LoVo (cell line): ENCODE measurements around the gene DNAJC5.
A peak's percentile ranks its signal among the peaks of the same experiment; 100 is the strongest.

Experiments used
- DNase-seq: peaks from one replicate; pipeline ENCODE4 v3.0.0-alpha.2; 2016; ENCODE audit warnings: low spot score

The DNAJC5 gene

DNA sequence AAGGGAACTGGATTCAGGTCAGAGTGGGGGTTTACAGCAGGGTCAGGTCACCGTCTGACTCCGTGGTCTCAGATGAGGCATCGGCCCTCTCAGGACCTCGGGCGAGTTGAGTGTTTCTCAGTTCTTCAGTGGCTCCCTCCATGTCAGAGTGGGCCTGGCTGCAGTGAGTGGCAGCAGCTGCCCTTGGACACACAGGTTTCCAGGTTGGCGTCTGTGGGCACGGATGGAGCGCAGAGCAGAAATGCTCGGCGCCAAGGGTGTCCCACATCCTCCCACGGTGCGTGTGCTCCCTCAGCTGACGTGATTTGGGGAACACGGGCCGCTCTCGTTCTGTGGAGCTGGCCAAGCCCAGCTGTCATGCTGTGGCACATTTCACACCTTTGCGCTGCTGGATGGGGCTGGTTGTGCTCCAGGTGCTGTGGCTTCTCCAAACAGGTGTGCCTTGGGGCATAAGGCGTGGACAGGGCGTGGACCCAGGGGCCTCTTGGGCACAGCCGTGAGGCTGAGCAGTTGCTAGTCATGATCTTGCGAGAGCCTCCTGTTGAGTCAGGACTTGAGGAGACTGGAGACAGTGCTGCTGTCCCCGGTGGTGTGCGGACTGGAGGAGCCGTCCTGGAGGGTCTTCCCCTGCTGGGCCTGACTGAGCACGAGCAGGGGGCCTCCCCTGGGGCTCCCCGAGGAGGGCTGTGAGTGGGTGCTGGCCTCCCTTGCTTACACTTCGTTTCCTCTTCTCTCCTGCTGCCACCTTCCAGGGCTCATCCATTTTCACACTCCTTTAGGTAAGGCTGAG lies 9.5 kb upstream of the DNAJC5 start:
- DNase-seq = no peak

DNA sequence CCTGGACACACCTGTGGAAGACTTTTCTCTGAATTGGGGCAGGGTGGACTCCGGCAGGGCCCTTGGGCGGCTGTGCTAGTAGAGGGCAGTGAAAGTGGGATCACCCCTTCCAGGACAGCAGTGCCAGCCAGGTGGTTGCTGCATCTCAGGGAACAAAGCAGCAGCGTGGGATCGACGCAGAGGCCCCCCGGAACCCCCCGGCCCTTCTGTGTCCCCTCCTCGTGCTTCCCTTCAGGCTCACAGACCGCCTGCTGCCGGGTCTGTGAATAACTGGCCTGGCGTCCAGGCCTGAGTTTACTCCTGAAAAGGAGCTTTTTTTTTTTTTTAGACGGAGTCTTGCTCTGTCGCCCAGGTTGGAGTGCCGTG lies 8.9 kb upstream of the DNAJC5 start:
- DNase-seq = no peak

DNA sequence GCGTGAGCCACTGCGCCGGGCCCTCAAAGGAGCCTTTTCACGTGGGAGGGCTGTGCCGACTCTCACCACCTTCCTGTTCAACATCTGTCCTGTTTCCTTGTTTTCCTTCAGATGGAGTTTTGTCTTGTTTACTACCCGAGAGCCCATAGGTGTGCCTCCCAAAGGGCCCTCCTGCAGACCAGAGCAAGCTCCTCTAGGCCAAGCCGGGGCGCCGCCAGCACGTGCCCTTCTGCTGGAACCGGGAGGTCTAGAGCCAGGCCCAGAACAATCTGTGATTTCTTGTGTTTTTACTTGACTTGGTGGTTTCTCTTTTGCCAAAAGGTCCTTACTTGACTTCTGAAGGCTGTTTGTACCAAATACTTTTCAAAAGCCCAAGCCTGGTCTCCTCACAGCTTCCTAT lies 8.0 kb upstream of the DNAJC5 start:
- no peak for DNase-seq

DNA sequence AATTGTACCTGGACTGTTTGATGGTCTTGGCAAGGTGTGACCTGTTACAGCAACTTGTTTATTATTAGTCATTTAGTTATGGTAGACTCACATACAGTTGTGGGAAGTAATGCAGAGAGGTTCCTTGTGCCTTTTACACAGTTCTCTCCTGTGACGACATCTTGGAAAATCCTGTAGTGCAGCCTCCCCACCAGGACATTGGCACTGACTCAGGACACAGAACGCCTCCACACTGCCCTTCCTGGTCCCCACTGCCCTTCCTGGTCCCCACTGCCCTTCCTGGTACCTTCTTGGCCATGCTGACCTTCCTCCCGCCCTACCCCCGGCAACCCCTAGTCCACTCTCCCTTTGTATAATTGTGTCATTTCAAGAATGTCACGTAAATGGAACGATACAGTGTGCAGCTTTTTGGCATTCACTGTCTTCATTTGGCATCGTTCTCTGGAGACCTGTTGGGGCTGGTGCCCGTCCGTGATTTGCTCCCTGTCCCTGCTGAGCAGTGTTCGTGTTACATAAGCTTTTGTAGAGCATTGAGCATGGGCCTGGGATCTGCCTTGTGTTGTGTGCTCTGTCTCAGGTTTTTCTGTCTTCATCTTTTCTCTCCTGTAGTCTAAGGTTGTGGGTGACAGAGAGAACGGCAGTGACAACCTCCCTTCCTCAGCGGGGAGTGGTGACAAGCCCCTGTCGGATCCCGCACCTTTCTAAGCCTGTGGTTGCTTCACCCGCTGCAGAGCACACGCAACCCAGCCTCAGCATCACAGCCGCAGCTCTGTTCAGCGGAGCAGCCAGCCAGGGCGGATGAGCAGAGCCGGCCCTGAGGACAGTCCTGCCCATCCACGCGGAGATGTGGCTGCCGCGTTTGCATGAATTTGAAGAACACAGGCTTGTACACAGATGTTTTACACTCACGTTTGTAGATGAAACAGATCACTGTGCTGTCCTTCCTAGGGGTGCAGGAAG lies 5.4 kb upstream of the DNAJC5 start:
- no peak for DNase-seq

DNA sequence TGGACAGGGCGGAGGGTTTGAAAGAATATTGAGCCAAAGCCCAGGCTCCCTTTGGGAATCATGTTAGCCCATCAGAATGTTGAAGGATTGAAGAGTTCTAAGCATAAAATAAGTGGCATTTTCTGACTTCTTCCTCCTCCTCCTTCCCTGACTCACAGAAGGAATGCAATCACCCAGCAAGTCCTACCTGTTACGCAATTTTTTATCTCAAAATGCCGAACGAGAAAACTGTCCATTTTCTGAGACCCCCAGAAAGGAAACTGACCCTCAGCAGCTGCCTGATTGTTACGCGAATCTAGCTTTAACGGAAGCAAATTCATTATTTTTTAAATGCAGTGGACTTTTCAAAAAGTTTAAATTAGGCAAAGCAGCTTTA lies 4.7 kb upstream of the DNAJC5 start:
- DNase-seq = no peak

DNA sequence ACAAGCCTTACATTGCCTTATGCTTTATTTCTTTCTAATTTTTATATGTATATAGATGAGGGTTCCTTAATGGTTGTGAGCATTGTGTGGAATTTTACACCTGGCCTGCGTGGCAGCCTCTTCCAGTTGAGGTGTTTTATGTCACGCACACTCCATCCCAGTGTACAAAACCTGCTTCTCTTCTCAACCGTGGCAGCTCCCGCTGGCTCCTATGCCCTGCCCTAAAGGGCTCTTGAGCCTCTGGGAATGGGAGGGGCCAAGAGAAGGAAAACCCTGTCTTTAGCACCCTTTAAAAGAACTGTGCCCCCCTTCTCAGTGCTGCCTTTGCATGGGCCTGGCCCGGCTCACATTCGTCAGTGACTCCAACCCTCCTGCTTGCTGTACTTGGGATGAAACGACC lies 4.3 kb upstream of the DNAJC5 start:
- DNase-seq = no peak

DNA sequence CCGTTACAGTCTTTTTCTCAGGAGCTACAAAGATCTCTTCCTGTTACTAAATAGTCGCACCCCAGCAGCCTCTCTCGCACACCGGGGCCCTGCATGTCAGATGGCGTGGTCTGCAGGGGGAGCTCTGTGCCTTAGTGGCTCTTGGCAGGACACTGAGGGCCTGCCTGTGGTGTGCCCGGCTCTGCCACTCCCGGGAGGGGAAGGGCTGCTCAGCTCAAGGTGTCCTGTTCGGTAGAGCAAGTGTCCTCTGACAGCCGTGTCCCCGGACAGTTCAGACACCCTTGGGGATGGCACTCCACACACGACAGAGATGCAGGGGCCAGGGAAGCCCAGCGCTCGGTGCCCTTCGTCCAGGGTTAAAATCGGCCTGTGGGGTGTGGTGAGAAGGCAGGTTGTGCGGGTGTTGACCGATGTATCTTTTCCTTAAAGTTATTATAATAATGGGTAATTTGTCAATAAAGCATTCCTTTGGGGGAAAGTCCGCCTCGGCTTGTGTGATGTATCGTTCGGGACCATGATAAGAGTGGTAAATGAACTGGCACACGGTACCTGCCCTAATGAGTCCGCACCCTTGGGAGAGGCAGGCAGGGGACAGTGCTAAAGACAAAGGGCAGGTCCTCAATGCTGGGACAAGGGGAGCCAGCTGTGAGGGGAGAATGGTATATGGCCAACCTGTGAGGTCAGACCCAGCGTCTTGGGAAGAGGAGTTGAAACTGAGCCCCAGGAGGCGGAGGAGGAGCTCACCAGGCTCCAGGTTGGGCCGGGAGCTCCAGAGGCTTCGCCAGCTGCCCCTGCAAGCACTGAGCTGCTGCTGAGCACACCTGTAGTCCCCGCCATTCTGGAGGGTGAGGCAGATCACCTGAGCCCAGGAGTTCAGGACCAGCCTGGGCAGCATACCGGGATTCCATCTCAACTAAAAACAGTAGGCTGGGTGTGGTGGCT lies 3.6 kb upstream of the DNAJC5 start:
- no peak for DNase-seq

DNA sequence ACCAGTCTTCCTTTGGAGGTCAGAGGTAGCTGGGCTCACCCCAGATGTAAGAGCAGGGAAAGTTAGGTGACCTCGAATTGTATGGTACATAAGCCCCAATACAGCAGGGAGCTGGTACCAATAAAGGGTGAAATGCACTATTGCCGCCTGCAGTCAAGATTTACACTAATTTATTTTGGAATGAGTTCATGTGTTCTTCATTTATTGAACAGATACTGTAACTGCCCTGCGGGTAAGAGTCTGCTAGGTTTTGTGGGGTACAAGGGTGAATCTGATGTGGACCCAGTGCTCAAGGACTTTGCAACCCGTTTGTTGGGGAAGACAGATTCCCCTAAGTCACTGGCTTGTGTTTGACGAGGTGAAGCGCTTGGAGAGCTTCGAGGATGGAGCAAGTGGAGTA lies 2.5 kb upstream of the DNAJC5 start:
- DNase-seq = no peak

DNA sequence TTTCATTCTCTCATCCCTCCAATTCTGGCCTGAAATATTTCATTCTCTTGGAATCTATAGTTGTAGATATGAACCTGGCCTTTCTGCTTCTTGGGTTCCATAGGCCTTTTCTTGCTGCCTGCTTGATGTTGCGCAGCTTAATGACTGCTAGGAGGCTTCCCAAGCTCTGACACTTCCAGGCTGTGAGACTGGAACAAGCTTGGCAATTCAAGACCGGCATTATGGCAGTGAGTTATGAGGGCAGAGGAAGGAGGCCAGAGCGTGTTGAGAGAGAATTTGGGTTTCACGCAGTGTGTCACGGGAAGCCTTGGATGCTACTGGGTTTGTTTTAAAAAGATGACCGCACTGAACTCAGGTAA lies 948 bp upstream of the DNAJC5 start:
- no peak for DNase-seq

DNA sequence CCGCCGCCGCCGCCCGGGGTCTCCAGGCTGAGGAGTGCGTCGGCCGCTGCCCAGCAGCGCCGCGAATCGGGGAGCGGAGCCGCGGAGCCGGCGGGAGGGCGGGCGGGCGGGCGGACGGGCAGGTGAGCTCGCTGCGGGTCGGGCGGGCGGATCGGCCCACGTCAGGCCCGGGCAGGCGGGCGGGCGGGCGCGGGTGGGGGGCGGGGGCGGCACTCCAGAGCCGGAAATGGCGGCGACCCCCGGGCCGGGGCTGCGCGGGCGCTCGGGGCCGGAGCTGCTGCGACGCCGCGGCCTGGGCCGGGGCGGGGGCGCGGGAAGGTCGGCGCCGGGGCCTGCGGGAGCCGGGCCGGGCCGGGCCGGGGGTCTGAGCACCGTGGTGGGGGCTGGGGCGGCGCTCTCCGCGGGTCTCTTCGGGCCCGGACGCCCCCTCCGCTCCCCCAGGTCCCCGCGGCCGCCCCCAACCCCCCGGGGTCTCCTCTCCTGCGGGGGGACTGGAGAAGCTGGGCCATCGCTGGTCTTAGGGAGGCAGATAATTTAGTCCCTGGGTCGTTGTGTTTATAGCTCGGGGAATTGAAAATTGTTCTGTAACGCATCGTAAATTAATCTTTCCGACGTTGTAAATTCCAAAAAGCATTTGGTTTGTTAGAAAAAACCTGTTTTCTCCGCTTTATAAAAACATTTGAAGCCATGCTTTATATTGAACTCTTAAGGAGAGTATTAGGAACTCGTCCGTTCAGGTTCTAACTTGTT lies 451 bp downstream of the DNAJC5 start:
- no peak for DNase-seq

DNA sequence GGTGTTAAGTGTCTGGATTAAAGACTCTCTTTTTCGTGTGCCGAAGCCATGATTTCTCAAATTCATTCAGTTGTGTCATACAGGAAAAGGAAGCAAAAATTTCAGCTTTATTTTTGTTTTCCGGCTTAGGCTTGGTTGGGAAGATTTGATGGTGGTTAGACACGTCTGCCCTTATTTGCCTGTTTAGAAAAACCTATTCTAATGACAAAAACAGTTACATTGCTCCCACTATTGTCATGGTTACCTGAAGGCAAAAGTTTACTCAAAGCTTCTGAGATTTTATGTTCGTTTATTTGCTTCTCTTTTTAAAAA lies 982 bp downstream of the DNAJC5 start:
- no peak for DNase-seq

DNA sequence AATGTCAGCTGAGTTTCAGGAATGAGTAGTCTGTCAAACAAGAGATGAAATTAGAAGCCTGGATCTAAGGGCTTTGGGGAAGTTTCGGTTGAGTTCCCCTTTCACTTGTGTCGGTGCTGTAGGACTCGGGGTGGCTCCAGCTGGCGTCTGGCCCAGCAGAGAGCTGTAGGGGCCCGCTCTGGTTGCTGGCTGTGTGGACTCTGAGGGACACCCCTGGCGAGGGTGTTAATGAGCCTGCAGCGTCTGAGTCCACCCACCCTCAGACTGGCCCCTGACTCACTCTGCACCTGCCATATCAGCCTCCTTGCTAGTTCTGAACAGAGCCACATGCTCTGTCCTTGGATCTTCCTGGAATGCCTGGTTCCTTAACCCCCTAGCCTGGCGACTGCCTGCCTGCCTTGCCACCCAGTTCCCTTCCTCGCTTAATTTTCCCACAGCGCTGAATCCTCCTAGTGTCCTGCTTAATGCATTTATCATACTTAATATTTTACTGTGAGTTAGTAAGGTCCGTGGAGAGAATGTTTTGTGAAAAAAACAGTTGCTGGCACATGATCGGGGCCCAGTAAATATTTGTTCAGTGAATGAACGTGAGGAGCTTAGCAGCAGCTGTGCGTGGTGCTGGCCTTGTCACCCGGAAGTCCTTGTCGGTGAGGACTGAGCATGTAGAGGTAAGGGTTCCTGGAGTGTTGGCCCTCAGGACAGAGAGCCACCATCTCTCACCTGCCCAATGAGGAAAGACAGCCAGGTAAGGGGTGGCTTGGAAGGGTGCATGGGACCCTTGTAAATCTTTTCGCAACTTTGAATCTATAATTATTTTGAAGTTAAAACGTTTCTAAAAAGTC lies 1.6 kb downstream of the DNAJC5 start:
- peak; percentile 15 for DNase-seq

DNA sequence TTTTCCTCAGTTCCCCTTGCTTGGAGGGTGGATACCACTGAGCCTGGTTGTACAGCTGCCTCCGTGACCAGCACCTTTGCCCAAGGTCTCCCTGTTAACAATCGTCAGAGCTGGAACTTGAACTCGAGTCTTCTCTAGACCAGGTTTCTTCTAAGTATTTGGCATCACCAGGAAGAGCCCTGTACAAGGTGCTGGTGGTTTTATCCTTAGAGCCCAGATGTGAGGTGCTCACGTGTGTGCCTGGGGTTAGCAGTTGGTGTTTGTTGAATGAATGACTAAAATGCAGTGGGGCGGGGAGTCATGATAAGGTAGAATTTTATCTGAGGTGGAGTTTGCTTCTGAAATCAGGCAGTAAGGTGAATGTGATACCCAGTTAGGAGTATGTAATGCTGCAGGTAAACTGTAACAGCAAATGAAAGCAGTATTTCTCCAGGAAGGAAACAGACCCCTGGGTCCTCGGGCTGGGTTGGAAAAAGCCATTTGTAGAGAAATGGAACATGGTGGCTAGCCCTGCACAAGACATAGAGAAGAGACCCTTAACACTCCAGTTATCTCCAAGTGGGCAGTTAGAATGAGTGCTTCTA lies 3.1 kb downstream of the DNAJC5 start:
- DNase-seq = no peak

DNA sequence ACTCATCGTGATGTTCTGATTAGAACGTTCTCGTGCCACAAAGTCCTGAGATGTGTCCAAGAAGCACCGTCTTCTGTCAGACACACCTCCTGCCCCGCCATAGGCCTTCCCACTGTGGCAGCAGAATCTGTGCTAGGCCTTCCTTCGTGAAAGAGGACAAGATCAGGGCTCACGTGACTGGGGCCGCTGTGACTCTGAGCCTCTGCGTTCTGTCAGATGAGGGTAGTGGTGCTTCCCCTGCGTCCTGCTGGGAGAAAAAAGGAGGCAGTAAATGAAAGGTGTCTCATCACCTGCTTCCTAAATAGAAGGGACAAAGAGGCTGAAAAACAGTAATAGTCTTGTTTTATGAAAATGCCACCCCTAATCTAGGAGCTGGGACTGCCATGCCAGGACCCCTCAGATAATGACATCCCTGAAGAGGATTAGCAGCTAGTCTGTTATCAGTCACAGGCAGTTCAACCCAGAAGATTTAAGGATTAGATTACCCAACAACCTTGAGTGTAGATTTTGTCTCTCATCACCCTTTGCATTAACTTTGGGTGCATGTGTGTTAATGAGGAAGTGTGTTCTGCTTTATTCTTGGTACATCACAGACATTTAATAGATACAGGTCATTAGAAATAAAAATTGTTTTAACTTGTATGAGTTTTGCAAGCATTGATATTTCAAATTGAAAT lies 4.1 kb downstream of the DNAJC5 start:
- no peak for DNase-seq

DNA sequence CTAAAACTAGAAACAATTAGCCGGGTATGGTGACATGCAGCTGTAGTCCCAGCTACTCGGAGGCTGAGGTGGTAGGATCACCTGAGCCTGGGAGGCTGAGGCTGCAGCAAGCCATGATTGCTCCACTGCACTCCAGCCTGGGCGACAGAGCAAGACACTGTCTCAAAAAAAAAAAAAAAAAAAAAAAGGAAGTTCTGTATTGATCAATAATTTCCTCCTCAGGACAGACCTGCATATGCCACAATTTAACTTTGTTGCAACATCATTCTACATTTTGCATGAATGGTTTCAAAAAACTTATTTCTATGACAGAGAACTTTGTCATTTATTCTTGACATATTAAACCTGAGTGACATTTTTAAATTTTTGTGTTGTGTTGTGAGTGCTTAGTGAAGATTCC lies 5.5 kb downstream of the DNAJC5 start:
- DNase-seq = no peak

DNA sequence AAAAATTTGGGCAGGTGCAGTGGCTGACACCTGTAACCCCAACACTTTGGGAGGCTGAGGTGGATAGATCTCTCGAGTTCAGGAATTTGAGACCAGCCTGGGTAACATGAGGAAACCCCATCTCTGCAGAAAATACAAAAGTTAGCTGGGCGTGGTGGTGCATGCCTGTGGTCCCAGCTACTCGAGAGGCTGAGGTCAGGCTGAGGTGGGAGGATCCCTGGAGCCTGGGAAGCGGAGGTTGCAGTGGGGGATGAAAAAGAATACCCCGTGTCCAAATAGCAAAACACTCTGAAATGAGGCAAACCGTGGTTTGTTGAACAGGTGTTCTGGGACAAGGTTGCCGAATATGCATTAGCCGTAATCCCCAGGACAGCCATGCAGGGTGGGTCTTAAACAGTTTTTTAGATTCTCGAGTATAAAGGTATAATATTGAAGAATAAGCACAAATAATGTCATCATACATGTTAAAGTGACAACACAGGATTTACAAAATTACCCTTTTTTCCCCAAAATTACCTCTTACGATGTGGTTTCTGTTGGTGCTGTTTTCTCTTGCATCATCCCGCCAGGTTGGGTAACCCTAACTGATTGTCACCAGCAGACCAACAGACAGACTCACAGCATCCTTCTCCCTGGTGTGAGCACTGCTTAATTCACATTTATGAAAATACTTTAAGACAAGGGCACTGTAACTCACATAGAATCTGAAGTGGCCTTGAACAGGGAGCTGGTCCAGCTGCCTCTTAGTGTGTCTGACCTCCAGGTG lies 9.1 kb downstream of the DNAJC5 start:
- DNase-seq = no peak

DNA sequence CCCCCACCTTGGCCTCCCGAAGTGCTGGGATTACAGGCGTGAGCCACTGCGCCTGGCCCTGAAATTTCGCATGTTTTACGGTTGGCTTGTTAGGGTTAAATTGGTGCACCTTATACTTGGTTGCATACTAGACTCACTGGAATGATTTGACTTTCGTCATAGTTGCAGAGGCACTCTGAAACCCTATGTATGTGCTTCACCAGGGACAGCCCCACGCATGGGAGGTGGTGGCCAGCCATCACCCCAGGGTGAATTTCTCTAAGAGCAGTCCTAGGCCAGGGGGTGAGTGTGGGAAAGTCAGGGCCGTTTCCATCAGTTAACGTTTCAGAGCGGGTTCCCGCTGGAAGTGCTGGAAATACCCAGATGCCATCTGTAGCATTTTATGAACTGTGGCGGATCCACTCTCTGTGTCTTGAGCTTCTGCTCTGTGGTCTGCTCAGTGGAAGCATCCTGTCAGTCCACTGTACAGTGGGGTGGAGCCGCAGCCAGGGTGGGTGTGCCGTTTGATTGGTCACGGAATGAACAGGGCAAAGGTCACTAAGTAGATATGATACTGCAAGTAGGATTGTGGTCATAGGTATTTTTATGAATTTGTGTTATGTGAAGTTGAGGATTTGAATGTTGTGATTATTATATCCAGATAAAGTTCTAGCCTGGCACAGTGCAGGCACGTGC lies 13.2 kb downstream of the DNAJC5 start:
- peak; percentile 75 for DNase-seq

DNA sequence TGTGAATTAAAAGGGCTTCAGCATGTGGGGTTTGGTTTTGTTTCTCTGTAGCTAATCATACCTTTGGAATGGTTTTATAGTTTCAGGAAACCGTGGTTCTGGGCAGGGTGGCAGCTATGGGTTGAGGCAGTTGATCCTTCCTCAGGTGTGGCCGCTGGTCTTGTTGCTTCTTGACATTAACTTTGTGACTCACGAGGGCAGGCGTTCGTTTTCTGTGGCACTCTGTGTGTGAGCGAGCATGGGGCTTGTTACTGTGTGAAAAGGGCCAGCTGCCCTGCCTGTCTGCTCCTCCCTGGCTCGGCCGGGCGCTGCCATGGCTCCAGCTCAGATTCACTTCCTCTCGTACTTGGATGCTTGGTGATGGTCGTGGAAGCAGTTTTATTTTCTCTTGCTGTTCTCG lies 16.2 kb downstream of the DNAJC5 start:
- peak; percentile 69 for DNase-seq

DNA sequence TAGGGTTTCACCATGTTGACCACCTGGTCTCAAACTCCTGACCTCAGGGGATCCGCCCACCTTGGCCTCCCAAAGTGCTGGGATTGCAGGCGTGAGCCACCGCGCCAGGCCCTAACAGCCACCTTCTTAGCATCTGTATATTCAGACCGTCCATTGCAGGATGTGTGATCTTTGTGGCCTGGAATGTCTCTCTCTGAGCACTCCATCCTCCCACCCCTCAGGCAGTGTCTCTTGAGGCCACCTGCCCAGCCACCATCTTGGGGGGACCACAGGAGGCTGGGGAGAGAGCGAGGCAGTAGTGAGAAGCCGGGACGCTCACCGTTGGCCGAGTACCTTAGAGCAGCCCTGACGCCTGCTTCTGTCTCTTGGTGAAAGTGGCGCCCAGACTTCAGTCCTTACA lies 18.8 kb downstream of the DNAJC5 start:
- DNase-seq = no peak
